ENCODE results near the gene EPB41L5.

DNA sequence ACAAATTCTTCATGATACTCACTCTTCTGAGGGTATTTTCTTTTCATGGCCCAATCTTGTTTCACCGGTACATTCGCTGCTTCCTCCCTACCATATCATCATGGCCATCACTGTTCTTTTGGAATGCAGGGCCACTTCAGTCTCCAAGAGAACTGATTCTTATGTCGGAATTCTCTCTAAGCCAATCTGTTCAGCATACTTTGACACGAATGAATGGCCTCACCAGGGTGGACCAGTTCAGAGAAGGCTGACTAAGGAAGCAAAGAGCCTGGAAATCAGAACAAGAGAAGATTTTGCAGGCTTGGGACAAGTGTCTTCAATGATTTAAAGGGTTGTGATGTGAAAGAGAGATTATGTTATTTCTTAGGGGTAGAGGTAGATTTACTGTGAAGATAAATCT is 5.0 kb upstream of the EPB41L5 start:
- TF ChIP-seq, protein P1, sequence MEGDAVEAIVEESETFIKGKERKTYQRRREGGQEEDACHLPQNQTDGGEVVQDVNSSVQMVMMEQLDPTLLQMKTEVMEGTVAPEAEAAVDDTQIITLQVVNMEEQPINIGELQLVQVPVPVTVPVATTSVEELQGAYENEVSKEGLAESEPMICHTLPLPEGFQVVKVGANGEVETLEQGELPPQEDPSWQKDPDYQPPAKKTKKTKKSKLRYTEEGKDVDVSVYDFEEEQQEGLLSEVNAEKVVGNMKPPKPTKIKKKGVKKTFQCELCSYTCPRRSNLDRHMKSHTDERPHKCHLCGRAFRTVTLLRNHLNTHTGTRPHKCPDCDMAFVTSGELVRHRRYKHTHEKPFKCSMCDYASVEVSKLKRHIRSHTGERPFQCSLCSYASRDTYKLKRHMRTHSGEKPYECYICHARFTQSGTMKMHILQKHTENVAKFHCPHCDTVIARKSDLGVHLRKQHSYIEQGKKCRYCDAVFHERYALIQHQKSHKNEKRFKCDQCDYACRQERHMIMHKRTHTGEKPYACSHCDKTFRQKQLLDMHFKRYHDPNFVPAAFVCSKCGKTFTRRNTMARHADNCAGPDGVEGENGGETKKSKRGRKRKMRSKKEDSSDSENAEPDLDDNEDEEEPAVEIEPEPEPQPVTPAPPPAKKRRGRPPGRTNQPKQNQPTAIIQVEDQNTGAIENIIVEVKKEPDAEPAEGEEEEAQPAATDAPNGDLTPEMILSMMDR (IDR thresholded peaks at IDR 0.05 in 8 of 11, conservative IDR thresholded peaks at IDR 0.05 in 3 of 11), result no peak
- TF ChIP-seq POLR2A (IDR thresholded peaks at IDR 0.05) (no peak), POLR2AphosphoS5 (IDR thresholded peaks at IDR 0.05) (no peak)

Data from spleen (tissue), 7 donors.